Testis (tissue), 2 donors: ENCODE data around the gene IVNS1ABP.
"Not testable (repeated sequence)": the region's sequence is repeated elsewhere in the genome, so short reads cannot be mapped to it uniquely, and the experiment has no call there.

Experiments used
- CTCF ChIP-seq, 3 experiments: fragments of 450-650 bp in 2 of 3; fragments of 200-600 bp in 1 of 3; sonication (generic) in 1 of 3; IDR thresholded peaks; one replicate each; pipeline ENCODE4 v1.5.1; 2016 to 2019; ENCODE audit warnings: antibody characterized with exemption in 3 of 3, mild to moderate bottlenecking in 2 of 3, moderate library complexity in 1 of 3
- POLR2A ChIP-seq: fragments of 450-650 bp; IDR thresholded peaks from one replicate; pipeline ENCODE4 v1.6.1; 2017; ENCODE audit warnings: antibody characterized with exemption, mild to moderate bottlenecking, moderate library complexity

GRCh38 chr1:185252404-185252803 is 64.6 kb downstream of the IVNS1ABP start:
- TF ChIP-seq CTCF (IDR thresholded peaks at IDR 0.05); POLR2A: not testable (repeated sequence)
